ENCODE data around the gene CLNS1A. TPM values are rescaled to one million over a fixed set of nuclear protein-coding genes. Genes with fewer than 3 reads are reported as not detected.
"Not testable (repeated sequence)": the region's sequence is repeated elsewhere in the genome, so short reads cannot be mapped to it uniquely, and the experiment has no call there.

CLNS1A gene
- total RNA-seq, 1 donor from 2014 or later: 70.3 TPM

GRCh38 chr11:77642228-77642627 lies 4.6 kb upstream of the CLNS1A start:
- Mint-ChIP-seq H3K27me3 (ENCODE audit: low read depth) (no peaks in the 10 kb centered on the region), H3K9me3 (ENCODE audit: low read depth) (peaks cover 3% of the 10 kb centered on the region), H3K36me3 (ENCODE audit: low read depth) (no peaks in the 10 kb centered on the region), H3K27ac (ENCODE audit: unreplicated experiment) (no peak overlapping the region), H3K4me3 (ENCODE audit: unreplicated experiment) (no peak overlapping the region), H3K4me1 (ENCODE audit: low read depth) (peaks cover 8% of the 10 kb centered on the region)
- DNase-seq (ENCODE audit: low spot score): no peak
- no peak for TF ChIP-seq CTCF (IDR thresholded peaks at IDR 0.05)

- H3K36me3 Mint-ChIP-seq (ENCODE audit: low read depth): no peaks in the 10 kb centered on the region
- DNase-seq (ENCODE audit: low spot score): no peak
- no peaks in the 10 kb centered on the region for H3K27me3 Mint-ChIP-seq (ENCODE audit: low read depth)
- H3K27ac Mint-ChIP-seq (ENCODE audit: unreplicated experiment): peak overlapping the region; percentile 94
- peaks cover 3% of the 10 kb centered on the region for H3K9me3 Mint-ChIP-seq (ENCODE audit: low read depth)
- H3K4me3 Mint-ChIP-seq (ENCODE audit: unreplicated experiment): peak overlapping the region; percentile 92
- TF ChIP-seq CTCF (IDR thresholded peaks at IDR 0.05): no peak
- H3K4me1 Mint-ChIP-seq (ENCODE audit: low read depth): peaks cover 34% of the 10 kb centered on the region
These were observed 756 bp downstream of the CLNS1A start for GRCh38 chr11:77636731-77637344.

GRCh38 chr11:77633926-77634325 lies 3.7 kb downstream of the CLNS1A start:
- H3K27me3 Mint-ChIP-seq (ENCODE audit: low read depth); H3K4me3 Mint-ChIP-seq (ENCODE audit: unreplicated experiment); H3K9me3 Mint-ChIP-seq (ENCODE audit: low read depth); H3K36me3 Mint-ChIP-seq (ENCODE audit: low read depth); DNase-seq (ENCODE audit: low spot score); H3K27ac Mint-ChIP-seq (ENCODE audit: unreplicated experiment): not testable (repeated sequence)
- H3K4me1 Mint-ChIP-seq (ENCODE audit: low read depth): peaks cover 44% of the 10 kb centered on the region

DNA sequence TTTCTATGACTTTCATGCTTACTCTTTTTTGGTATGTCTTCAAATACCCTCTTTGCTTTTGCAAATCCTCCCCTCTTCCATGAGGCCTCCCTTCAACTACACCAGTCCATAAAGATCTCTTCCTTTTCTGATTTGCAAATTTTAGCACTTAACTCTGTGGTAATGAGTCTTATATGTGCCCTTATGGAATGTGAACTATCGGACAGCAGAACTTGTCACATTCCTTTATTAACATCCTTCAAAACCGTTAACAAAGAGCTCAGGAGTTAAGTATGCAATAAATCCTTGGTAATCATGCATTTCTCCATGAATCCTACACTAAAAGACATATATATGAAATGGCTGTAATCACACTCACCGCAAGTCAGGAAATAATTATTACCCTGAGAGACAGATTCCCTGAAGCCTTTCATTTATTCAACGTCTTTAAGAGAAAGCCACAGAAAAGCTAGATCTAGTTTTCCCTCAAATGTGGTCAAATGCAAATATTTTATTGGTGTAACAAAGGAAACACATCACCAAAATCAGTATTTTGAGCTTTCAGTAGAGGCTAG lies 7.4 kb downstream of the CLNS1A start:
- H3K4me3 Mint-ChIP-seq (ENCODE audit: unreplicated experiment): no peak overlapping the region
- no peaks in the 10 kb centered on the region for H3K27me3 Mint-ChIP-seq (ENCODE audit: low read depth)
- no peak overlapping the region for H3K27ac Mint-ChIP-seq (ENCODE audit: unreplicated experiment)
- H3K36me3 Mint-ChIP-seq (ENCODE audit: low read depth): peaks cover 5% of the 10 kb centered on the region
- TF ChIP-seq CTCF (IDR thresholded peaks at IDR 0.05): no peak
- DNase-seq (ENCODE audit: low spot score): no peak
- H3K4me1 Mint-ChIP-seq (ENCODE audit: low read depth): peaks cover 20% of the 10 kb centered on the region
- H3K9me3 Mint-ChIP-seq (ENCODE audit: low read depth): no peaks in the 10 kb centered on the region

DNA sequence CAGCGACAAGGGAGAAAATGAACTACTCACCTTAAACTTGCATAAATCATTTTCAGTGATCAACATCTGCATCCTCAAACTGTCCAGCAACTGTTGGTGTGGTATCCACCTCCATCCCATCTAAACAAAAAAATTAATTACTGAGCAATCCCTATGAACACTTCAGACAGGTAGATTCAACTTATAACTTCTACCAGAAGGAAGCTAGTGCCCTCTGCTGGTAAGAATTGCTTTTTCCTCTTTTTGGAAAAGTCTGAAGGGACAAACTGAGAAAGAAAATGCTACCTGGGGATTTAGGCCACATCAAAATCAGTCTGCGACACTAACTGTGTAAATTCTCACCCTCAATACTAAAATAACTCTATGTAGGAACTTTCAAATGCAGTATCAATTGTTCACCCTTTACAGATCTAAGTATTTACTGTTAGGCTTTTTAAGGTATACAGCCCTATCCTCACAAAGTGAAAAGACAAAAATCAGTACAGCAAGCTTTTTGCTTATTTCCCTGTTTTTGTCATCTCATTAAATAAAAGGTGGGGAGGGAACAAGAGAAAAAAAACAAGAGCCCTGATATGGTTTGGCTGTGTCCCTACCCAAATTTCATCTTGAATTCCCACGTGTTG lies 17.9 kb downstream of the CLNS1A start:
- Mint-ChIP-seq H3K9me3 (ENCODE audit: low read depth) (no peaks in the 10 kb centered on the region), H3K36me3 (ENCODE audit: low read depth) (peaks cover 19% of the 10 kb centered on the region), H3K4me3 (ENCODE audit: unreplicated experiment) (no peak overlapping the region), H3K27me3 (ENCODE audit: low read depth) (no peaks in the 10 kb centered on the region), H3K4me1 (ENCODE audit: low read depth) (no peaks in the 10 kb centered on the region), H3K27ac (ENCODE audit: unreplicated experiment) (no peak overlapping the region)
- DNase-seq (ENCODE audit: low spot score): no peak
- peak; percentile 92 for TF ChIP-seq CTCF (IDR thresholded peaks at IDR 0.05)

Data from chondrocyte (in vitro differentiated cells).